HG03521 (cell line): ENCODE results near the gene TPSAB1.

ENCODE experiments used
- ATAC-seq: cut with Tn5 transposase; IDR thresholded peaks from one replicate; pipeline ENCODE4 v1.9.1; 2021; ENCODE audit warnings: mild to moderate bottlenecking, moderate library complexity; ENCODE audit not compliant: unreplicated experiment

The TPSAB1 gene

GRCh38 chr16:1209081-1209480 lies 31.4 kb upstream of the TPSAB1 start:
- ATAC-seq = no peak

GRCh38 chr16:1210461-1210860 lies 30.0 kb upstream of the TPSAB1 start:
- no peak for ATAC-seq

- no peak for ATAC-seq
These were observed 28.8 kb upstream of the TPSAB1 start for GRCh38 chr16:1211451-1212268.

GRCh38 chr16:1212616-1213194 lies 27.8 kb upstream of the TPSAB1 start:
- ATAC-seq = no peak

- ATAC-seq = no peak
These were observed 27.3 kb upstream of the TPSAB1 start for GRCh38 chr16:1213231-1213630.

- ATAC-seq = no peak
These were observed 26.6 kb upstream of the TPSAB1 start for GRCh38 chr16:1213796-1214372.

- no peak for ATAC-seq
These were observed 25.8 kb upstream of the TPSAB1 start for GRCh38 chr16:1214719-1215118.

GRCh38 chr16:1215574-1216295 lies 24.8 kb upstream of the TPSAB1 start:
- no peak for ATAC-seq

- no peak for ATAC-seq
These were observed 24.2 kb upstream of the TPSAB1 start for GRCh38 chr16:1216296-1216619.

- no peak for ATAC-seq
These were observed 23.7 kb upstream of the TPSAB1 start for GRCh38 chr16:1216681-1217400.

- ATAC-seq = no peak
These were observed 23.0 kb upstream of the TPSAB1 start for GRCh38 chr16:1217526-1217925.

GRCh38 chr16:1218061-1218929 lies 22.2 kb upstream of the TPSAB1 start:
- ATAC-seq = no peak

GRCh38 chr16:1218930-1219611 lies 21.4 kb upstream of the TPSAB1 start:
- no peak for ATAC-seq

GRCh38 chr16:1220098-1220728 lies 20.3 kb upstream of the TPSAB1 start:
- ATAC-seq = no peak

GRCh38 chr16:1220841-1221627 lies 19.5 kb upstream of the TPSAB1 start:
- no peak for ATAC-seq

GRCh38 chr16:1221628-1222552 lies 18.6 kb upstream of the TPSAB1 start:
- ATAC-seq = no peak
